Measurements from ENCODE around the gene ARHGAP8.

DNA sequence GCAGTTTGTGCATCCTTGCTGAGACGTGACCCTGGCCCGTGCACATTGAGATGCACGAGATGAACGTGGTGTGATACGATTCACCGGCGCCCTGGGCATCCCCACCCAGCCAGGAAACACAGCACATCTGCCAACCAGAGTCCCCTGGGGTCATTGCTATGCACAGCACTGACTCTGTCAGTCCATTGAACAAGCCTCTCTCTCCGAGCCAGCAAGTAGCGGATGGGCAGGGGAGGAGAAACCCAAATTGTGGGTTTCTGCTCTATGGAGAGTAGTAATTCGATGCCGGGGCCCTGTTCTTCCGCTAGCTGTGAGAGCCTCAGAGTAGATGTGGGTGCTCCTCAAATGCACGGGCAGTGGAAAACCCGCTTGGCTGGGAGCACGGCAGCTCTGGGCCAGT lies 85.1 kb downstream of the ARHGAP8 start:
- TF ChIP-seq, protein P1, sequence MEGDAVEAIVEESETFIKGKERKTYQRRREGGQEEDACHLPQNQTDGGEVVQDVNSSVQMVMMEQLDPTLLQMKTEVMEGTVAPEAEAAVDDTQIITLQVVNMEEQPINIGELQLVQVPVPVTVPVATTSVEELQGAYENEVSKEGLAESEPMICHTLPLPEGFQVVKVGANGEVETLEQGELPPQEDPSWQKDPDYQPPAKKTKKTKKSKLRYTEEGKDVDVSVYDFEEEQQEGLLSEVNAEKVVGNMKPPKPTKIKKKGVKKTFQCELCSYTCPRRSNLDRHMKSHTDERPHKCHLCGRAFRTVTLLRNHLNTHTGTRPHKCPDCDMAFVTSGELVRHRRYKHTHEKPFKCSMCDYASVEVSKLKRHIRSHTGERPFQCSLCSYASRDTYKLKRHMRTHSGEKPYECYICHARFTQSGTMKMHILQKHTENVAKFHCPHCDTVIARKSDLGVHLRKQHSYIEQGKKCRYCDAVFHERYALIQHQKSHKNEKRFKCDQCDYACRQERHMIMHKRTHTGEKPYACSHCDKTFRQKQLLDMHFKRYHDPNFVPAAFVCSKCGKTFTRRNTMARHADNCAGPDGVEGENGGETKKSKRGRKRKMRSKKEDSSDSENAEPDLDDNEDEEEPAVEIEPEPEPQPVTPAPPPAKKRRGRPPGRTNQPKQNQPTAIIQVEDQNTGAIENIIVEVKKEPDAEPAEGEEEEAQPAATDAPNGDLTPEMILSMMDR (IDR thresholded peaks at IDR 0.05): no peak
- no peak for TF ChIP-seq POLR2A (IDR thresholded peaks at IDR 0.05)

Measured in body of pancreas (tissue), 4 donors.